Stimulated activated CD4-positive, alpha-beta T cell treated with anti-CD3 and anti-CD28 coated beads, Interleukin-15, amount 100 ng/mL, for 24 hours (primary cell): ENCODE measurements around the gene RADIL.
A peak's percentile ranks its signal among the peaks of the same experiment; 100 is the strongest.

ENCODE experiments used
- DNase-seq: peaks from one replicate; pipeline ENCODE4 v3.0.0-alpha.2; 2020

RADIL gene

DNA sequence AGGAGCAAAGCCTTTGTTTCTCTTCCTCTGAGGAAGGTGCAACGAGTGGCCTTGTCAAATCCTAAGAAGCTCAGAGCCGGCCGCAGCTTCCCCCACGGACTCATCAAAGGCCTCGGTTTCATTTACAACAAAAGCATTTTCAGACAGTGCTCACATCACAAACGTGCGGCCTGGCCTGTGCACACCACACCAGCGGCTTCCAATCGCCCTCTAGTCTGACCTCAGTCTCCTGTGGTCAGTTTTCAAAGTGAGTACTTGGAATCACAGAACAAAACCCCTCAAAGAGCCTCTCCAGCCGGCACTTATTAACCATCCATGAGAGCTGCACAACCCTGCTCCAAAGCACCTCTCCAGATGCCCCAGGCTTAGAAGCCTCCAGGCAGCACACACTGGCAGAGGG lies 3.3 kb downstream of the RADIL start:
- no peak for DNase-seq

DNA sequence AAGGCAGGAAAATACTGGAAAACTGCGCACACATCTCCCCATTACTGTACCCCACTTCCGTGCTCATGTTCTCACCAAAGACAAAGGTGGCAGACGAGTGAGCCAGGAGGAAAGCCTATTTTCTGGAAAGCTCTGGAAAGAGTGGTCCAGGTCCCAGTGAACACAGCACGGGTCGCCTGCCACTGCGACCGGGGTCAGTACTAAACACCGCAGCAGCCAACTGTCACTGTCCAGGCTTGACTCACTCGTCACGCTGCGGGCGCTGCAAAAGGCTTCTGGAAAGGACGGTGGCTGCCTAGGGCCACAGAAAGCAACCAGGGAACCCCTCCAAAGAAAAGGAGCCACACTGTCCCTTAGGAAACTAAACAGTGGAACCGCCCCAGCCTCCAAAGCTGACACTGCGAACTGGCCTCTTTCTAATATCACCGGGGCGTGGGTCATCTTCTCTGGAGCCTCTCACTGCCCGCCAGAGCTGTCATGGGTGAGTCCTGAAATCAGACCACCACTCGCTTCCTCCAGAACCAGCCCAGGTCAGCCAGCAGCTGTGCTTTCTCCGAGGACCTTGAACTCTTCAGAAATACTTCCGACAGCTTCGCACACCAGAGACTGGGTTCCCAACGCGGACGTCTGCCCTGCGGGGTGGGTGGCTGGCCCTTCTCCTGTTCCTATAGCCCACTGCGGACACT lies 4.0 kb downstream of the RADIL start:
- DNase-seq: no peak

DNA sequence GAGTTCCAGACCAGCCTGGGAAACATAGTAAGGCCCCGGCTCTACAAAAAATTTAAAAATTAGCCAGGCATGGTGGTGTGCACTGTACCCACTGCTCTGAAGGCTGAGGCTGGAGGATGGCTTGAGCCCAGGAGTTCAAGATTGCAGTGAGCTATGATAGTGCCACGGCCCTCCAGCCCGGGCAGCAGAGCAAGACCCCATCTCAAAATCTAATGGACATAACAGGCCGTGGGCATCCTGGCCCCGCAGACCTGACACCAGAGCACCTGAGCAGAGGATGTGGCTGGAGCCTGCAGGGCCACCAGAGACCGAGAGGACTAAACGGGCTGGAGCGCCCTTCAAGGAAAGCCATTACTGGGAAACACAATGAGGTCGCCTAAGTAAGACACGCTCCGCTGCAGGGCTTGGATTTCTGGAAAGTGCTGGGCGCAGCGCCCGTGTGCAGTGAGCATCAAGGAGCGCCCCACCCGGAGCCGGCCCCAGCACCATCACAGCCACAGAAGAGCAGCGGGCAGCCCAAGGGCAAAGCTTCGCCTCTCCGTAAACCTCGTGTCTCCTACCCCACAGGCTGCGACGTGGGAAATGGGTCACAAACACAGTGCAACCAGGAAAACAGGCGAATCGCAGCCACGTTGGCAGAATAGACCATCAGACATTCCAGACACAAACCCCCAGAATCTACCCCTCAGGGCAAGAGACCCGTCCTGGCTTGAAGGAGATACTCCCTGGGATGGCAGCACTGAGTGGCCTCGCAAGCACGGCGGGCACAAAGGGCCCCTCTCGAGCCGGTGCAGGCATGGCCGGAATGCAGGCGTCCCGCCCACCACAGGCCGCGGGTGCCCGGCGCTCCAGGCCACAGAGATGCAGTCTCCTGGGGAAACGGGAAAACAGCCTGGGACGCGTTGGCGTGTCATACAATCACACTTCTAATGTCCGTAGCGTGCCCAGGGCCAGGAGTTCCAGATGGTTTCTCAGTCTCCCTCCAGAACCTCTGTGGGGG lies 4.9 kb downstream of the RADIL start:
- DNase-seq: no peak

DNA sequence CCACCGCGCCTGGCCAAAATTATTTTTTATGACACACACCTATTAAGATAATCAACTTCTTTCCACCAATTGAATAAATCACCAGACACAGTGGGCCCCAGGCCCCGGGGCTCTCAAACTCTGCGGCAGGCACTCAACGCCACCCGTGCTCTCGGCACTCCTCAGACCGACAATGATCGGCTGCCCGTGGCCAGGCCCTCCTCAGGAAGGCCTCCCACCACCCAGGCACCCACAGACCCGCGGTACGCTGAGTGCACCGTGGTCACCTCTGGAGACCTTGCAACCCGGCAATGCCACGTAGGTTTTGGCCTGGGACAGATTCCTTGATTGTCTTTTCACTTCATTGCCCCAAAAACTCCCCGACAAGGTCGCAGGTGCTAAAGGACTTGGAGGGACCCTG lies 6.9 kb downstream of the RADIL start:
- no peak for DNase-seq

DNA sequence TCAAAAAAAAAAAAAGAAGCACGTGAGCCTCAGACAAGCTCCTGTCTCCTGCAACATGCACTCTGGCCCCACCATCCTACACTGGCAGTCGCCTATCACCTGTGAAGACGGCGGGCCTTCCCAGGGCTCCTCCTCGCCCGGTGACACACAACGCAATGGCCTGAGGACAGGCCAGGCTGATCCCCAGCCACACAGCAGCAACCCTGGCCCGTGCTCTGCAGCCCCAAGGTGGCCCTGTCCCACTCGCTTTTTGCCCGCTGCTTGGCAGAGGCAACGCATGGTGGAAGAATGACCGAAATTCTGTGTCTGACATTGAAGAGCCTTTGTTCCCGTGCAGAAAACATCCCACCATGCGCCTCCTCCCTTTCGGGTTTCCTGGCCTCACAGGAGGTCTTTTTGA lies 8.1 kb downstream of the RADIL start:
- no peak for DNase-seq

DNA sequence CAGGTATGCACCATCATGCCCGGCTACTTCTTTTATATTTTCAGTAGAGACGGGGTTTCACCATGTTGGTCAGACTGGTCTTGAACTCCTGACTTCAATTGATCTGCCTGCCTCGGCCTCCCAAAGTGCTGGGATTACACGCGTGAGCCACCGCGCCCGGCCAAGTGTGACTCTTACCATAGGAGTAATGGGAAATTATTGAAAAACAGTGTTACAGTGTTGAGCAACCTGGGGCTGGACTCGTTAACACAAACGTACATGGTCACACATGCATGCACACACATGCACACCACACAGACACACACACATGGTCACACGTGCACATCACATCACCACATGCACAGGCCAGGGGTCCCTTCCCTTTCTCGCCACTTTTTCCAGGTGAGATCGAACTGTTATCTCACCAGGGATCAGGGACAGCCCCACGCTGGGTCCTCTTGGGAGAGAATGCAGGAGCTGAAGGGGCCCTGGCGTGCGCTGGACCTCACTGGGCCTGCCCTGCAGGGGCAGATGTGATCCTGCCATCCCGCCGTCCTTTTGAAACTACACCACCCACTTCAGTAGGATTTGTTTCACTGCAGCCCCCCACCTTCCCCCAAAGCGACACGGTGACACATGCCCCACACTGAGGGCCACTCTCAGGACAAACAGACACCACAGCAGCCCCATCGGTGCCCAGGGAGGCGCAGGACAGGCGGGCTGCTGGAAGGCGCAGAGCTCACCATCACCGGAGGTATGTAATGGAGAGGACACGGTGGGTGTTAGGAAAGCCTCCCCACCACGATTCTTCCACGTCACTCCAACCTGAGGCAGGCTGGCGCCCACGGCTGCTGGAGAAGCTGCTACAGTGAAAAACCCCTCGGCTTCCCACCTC lies 10.2 kb downstream of the RADIL start:
- no peak for DNase-seq

DNA sequence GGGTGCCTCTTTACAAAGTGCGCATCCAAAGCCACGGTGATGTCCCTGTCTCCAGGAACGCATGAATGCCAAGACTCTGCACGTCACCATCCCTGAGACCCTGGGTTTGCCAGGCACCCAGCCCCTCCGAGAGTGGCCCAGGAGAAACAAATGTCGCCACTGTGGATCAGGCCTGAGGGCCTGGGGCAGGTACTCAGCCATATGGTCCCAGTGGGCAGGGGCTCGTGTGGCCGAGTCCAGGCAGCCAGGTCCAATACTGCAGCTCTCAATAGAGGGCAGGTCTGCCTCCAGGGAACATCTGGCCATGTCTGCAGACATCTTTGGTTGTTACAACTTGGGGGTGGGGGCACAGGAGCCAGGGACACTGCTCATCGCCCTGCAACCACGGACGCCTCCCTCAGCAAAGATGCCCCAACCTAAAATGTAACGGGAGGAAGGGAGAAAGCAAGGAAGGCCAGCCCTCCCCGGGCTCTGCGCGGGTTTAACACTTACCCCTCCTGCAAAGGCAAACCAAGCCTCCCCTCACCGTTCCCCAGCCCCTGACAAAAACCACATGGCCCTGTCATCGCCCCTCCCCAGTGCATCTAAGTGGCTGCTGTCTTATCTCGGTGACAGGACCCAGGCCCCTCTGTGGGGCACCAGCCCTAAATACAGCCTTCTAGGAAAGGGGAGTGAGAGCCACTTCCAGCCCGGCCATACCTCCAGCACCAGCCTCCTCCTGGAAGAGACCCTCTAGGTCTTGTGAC lies 11.4 kb downstream of the RADIL start:
- no peak for DNase-seq

DNA sequence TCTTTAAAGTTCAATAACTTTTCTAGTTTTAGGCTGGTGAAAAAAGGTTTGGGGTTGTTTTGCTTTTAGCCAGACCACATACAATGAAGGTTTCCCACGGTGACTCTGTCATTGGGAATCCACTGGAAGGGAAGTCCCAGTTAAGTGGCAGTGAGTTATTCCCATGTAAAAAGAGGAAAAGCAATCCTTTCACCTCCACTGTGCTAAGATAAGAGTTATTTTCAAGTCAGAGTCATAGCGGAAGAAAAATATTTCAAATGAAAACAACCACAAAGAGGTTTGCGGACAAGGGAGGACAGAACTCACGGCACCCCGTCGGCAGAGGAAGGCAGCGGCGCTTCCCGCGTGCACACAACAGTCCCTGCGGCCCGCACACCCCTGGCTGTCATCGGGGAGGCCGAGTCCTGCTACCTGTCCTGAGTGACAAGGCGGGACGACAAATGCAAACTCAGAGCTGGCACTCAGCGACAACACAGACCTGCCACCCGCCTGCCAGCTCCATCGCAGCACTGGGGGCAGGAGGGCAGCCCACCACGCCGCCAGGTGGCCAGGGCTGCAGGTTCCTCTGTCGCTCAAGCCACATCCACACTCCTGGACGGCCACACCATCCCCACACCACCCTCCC lies 12.3 kb downstream of the RADIL start:
- DNase-seq: no peak

DNA sequence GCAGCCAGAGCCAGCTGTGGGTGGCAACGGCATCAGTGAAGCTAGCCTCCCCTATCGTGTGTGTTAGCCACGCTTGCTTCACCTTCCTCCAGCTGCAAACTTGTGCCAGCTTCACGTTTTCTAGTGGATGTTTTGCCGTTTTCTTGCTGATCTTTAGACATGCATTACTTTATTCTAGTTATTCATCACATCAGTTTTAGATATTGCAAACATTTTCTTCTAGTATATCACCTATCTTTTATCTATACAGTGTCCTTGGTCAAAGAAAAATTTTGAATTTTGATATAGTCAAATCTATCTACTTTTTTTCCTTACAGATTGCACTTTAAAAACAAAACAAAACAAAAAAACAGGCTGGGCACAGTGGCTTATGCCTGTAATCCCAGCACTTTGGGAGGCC lies 15.0 kb downstream of the RADIL start:
- no peak for DNase-seq

DNA sequence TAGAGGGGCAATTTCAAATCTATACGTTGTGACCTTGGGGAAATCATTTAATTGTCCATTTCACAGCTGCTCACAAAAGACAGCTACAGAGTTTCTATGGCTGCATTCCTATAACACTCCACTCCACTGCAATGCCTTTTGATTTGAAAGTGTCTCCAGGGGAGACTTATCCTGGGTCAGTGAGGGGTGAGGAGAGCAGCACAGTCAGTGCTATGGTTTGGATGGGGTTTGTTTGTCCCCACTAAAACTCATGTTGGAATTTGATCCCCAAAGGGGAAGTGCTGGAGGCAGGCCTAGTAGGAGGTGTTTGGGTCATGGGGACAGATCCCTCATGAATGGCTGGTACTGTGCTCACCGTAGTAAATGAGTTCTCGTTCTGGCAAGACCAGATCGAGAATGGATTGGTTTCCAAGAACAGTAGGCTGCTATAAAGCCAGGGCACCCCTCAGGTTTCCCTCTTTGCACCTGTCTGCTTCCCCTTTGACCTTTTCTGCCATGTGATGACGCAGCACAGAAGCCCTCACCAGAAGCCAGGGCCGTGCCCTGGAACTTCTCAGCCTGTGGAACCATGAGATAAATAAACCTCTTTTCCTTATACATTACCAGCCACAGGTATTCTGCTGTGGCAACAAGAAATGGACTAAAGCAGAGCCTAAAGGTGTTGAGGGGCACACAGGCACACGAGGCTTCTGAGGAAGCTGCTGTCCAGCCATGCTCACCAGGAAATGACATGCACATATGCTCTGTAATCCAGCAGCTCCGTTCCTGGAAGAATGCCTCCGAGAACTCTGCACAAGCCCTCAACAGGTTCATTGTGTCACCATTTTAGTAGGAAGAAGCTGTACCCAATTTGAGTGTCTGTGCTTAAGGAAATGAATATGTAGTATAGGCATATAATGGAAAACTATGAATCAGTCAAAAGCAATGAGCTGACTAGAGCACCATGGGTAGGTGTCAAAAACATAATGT lies 16.7 kb downstream of the RADIL start:
- no peak for DNase-seq

DNA sequence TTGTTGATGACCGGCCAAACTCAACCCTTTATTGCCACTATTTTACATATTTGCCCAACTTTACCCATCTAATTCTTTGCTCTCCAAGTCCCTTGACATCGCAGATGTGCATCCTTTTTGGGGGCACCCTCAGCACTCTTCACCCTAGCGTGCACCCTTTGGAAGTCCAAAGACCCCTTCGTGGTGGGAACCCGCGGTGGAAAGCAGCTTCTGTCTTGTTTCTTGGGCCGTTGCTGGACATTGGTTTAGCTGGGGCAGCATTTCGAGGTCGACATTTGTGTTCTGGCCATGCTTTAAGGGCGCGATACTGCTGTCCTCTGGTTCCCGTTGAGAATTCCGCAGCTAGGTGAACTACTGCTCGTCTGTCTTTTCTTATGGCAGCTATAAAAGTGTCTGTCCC lies 21.4 kb downstream of the RADIL start:
- no peak for DNase-seq

DNA sequence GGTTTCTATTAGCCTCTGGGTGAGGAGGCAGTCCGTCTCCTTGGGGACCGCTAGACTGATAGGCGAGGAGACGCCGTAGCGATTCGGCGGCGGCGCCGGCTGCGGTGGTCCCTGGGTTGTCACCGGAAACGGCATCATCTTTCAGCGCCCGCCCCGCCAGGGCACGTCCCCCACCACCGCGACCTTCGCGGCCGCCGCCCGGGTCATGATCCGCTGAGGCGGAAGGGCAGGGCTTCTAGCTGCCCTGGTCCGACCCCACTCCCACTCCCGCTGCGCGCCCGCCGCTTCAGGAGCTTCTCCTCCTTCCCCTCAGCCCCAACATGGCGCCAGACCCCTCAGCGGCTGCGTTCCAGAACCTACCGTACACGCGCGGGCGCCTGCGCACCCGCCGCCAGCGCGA lies 21.8 kb downstream of the RADIL start, which contains the start of gene PAPOLB:
TSS of gene PAPOLB (minus strand) at position 358 of the 400 bp plus-strand sequence. CDS start at position 138, 220 bp downstream.
- peak; percentile 19 for DNase-seq

DNA sequence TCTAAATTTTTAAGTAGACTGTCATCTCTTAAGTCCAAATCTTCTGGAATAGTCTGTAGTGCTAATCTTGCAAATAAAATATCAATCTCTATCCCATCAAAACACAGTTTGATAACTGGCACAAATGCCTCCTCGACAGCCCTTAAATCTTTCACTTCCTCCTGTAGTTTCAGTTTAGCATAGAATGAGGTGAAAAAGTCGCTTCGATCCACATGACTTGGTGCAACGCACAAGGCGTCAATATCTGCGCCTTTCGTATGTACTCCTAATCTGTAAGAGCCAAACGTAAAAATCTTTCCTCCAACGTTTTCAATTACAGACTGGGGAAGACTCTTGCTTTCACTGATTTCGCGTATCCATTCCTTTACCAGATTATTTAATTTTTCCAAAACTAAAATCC lies 22.3 kb downstream of the RADIL start:
- no peak for DNase-seq

DNA sequence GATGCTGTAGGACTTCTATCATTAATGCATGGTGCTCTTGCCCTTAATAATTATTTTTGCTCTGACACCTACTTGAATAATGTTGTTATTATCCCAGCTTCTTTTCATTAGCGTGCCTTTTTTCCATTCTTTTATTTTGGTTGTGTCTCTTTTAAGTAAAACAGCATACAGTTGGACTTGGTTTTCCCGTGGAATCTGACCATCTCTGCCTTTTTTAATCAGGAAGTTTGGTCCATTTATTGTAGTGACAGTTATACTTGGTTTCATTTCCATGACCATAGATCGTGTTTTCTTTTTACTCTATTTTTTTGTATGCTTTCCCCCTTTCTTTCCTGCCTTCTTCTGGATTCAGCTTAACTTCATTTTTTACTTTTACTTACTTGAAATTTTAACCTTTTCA lies 26.3 kb downstream of the RADIL start:
- DNase-seq: no peak

DNA sequence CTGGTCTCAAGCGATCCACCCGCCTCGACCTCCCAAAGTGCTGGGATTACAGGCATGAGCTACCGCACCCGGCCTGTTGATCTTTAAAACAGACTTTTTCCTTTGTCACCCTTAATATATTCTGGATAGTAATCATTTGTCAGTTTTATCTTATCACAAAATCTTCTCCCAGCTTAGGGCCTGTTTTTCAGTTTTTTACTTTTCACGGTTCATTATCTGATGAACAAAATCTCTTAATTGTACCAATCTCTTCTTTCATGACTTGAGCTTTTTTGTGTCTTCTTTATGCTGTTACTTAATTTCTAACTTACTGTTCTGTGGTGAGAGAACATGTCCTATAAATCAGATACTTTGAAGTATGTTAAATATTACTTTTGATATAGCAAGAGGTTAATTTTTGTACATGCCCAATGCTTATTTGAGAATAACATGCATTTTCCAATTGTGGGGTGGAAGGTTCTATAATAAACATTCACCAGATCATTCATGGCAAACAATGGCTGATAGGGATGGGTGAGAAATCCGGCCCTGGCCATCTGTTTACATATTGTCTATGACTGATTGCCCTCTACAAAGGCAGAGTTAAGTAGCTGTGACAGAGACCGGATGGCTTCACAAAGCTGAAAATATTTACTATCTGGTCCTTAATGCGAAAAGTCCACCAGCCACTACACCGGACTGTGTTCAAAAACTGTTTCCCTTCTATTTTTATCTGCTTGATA lies 27.0 kb downstream of the RADIL start:
- no peak for DNase-seq

DNA sequence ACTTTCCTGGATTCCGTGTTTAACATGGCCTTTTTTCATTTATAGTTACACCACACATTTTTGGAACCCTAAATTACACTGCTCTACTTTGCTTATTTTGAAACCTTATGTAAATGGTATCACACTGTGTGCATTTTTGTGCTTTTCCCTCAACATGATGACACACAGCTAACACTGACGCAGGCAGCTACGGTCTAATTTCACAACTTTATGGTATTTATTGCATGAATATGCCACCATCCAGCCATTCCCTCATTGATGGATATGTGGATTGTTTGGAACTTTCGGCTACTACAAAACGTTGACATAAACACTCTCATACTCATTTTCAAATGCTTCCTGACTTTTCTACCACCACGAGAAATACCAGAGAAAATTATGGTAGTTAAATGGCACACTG lies 28.6 kb downstream of the RADIL start:
- DNase-seq: no peak

DNA sequence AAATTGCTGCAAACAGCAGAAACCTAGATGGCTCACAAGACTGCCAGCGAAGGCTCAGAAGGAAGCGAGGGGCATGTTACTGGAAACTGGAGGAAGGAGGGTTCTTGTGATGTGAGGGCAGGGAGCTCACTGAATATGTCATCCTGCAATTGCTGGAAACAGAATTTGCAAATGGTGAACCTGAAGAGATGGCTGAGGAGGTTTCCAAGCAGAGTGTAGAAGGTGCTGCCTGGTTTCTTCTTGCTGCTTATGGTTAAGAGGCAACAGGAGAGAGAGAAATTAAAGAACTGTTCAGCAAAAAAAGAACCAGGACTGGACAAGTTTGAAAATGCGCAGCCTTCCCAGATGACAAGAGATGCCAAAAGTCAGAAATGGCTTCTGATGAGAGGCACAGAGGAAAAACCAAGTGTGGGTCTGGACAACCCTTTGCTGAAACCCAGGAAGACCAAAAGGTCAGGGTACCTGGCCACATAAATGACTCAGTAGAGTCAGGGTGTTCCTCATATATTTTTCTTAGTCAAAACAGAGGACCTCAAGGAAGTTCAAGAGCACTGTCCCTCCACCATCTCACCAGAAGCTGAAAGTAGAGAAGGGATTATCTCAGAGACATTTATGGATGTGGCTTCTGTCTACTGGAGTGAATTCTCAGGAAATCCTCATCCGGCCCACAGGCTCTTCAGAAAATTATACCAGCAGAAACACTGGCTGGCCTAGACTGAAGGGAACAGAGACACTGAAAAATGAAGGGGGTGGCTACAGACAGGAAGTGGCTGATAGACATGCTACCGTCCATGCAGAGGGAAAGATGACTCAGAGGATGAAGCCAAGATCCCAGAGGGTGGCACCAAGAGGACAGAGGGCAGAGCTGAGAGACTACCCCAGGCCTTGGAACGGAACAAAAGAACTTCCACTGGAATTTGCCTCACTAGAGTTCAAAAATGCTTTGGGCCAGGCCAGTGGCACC lies 31.8 kb downstream of the RADIL start:
- no peak for DNase-seq

DNA sequence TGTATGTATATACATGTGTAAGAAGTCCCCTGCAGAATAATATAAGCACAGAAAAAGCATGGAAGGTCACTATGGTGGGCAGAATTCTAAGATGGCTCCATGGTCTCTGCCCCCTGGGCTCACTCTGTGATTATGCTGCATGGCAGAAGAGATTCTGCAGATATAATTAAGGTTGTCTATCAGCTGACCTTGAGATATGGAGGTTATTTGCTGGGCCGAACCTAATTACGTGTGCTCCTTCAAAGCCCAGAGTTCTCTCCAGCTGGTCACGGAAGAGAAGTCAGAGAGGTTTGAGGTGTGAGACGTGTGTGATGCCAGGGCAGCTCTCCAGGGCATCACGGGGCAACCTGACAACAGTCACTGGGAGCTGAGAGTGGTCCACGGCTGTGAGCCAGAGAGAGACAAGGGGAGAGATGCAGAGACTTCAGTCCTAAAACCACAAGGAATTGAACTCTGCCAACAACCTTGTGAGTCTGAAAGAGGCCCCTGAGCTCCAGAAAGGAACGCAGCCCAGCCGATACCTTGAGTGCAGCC lies 33.2 kb downstream of the RADIL start:
- DNase-seq: no peak
